GM18505 (cell line): ENCODE results near the gene POU2F3.
"Not testable (repeated sequence)": the region's sequence is repeated elsewhere in the genome, so short reads cannot be mapped to it uniquely, and the experiment has no call there.

Experiments
- ATAC-seq: cut with Tn5 transposase; IDR thresholded peaks from one replicate; pipeline ENCODE4 v1.9.1; 2021; ENCODE audit not compliant: unreplicated experiment
- POLR2A ChIP-seq: IDR thresholded peaks from 4 replicates; pipeline ENCODE4 v1.6.1; 2011; ENCODE audit warnings: borderline replicate concordance; ENCODE audit not compliant: insufficient read depth, insufficient read length; ENCODE audit errors: extremely low read depth

Gene POU2F3

GRCh38 chr11:120236169-120237107 lies 3.5 kb upstream of the POU2F3 start:
- ATAC-seq: no peak
- no peak for TF ChIP-seq POLR2A

- no peak for TF ChIP-seq POLR2A
- ATAC-seq: no peak
Observed at GRCh38 chr11:120238968-120239620, 846 bp upstream of the POU2F3 start.

- no peak for ATAC-seq
- no peak for TF ChIP-seq POLR2A
Observed at GRCh38 chr11:120240866-120241265, 926 bp downstream of the POU2F3 start.

GRCh38 chr11:120241277-120241676 lies 1.3 kb downstream of the POU2F3 start:
- no peak for ATAC-seq
- TF ChIP-seq POLR2A: no peak

GRCh38 chr11:120243221-120243620 lies 3.3 kb downstream of the POU2F3 start:
- no peak for ATAC-seq
- no peak for TF ChIP-seq POLR2A

GRCh38 chr11:120244476-120245365 lies 4.8 kb downstream of the POU2F3 start:
- no peak for ATAC-seq
- TF ChIP-seq POLR2A: no peak

GRCh38 chr11:120245434-120245833 lies 5.5 kb downstream of the POU2F3 start:
- ATAC-seq: no peak
- TF ChIP-seq POLR2A: no peak

- no peak for ATAC-seq
- TF ChIP-seq POLR2A: no peak
Observed at GRCh38 chr11:120248551-120249278, 8.8 kb downstream of the POU2F3 start.

GRCh38 chr11:120249279-120250262 lies 9.6 kb downstream of the POU2F3 start:
- no peak for TF ChIP-seq POLR2A
- ATAC-seq: no peak

- ATAC-seq: not testable (repeated sequence)
Observed at GRCh38 chr11:120253377-120253776, 13.4 kb downstream of the POU2F3 start.

- TF ChIP-seq POLR2A: no peak
- no peak for ATAC-seq
Observed at GRCh38 chr11:120254788-120255518, 15.0 kb downstream of the POU2F3 start.

- no peak for ATAC-seq
- TF ChIP-seq POLR2A: no peak
Observed at GRCh38 chr11:120255519-120255866, 15.6 kb downstream of the POU2F3 start.

- TF ChIP-seq POLR2A: no peak
- ATAC-seq: no peak
Observed at GRCh38 chr11:120256178-120256577, 16.2 kb downstream of the POU2F3 start.
